ENCODE data around the gene NGLY1. TPM values are rescaled to one million over a fixed set of nuclear protein-coding genes. Genes with fewer than 3 reads are reported as not detected.

Gene NGLY1
- total RNA-seq, 1 donor from 2014 or later = 35.9 TPM

- intact Hi-C loops (cut with DNase I) = no loop called here
- DNase-seq (ENCODE audit: missing footprints) (no peak), ATAC-seq (no peak)
Measured at GRCh38 chr3:25727316-25727715, 55.9 kb downstream of the NGLY1 start.

DNA sequence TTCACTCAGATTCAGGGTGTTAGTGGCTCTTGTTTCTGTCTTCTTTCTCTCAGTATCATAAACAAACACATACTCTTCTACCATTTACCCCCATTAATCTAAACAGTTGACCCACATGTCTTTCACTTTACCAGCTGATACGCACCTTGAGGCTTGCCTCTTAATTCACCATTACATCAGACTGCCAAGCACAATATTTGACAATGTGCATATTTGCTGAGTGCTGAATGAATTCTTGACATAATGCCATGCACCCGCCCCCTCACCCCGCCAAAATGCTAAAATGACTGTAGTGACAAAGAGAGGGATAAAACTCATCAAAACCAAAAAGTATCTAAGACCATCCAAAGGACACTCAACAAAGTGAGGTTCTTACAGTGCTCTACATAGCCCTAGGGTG, 57.4 kb downstream of the NGLY1 start:
- no peak for DNase-seq (ENCODE audit: missing footprints)
- ATAC-seq = no peak
- intact Hi-C loops (cut with DNase I) = no loop called here

GRCh38 chr3:25724948-25725645, 58.1 kb downstream of the NGLY1 start:
- intact Hi-C loops (cut with DNase I) = no loop called here
- no peak for ATAC-seq
- no peak for DNase-seq (ENCODE audit: missing footprints)

DNA sequence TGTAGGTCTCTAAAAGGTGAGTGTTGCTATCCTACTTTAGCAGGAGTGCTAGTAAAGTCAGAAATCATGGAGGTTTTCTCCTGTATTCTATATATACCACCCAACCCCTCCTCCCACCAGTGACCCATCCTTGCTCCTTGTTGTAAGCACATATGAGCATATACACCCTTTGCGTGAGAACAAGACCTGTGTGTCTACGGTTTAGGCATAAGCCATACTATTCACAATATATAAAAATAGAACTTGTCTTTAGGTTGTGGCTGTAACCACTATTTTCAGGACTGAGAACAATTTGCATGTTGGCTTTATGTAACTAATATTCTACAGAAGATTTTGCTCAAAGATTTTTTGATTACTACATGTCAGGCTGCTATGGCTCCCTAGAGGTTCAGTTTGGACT, 59.4 kb downstream of the NGLY1 start:
- intact Hi-C loops (cut with DNase I) = no loop called here
- no peak for ATAC-seq
- DNase-seq (ENCODE audit: missing footprints) = no peak

DNA sequence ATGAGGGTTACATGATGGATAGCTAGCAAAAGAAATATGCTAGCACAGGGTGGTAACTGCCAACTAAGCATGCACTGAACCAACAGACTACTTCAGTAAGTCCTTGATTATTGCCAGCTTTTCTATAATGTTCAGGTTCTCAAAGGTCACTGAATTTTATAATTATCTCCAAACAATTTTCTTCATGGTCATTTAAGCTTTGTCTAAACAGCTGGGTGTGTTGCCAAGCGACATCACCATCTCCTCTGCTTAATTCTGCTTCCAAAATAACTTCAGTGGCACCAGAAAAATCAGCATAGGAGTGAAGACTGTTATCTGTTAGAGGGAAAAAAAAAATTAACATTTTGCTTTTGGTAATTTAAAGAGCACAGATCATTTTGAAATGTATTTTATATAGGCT, 63.9 kb downstream of the NGLY1 start:
- intact Hi-C loops (cut with DNase I) = no loop called here
- ATAC-seq (no peak), DNase-seq (ENCODE audit: missing footprints) (no peak)

- DNase-seq (ENCODE audit: missing footprints) (no peak), ATAC-seq (no peak)
- intact Hi-C loops (cut with DNase I) = no loop called here
Measured at GRCh38 chr3:25713341-25713985, 69.8 kb downstream of the NGLY1 start.

GRCh38 chr3:25711090-25711489, 72.2 kb downstream of the NGLY1 start:
- DNase-seq (ENCODE audit: missing footprints) (no peak), ATAC-seq (no peak)
- intact Hi-C loops (cut with DNase I) = no loop called here

GRCh38 chr3:25708036-25708435, 75.2 kb downstream of the NGLY1 start:
- DNase-seq (ENCODE audit: missing footprints) (no peak), ATAC-seq (no peak)
- intact Hi-C loops (cut with DNase I) = no loop called here

DNA sequence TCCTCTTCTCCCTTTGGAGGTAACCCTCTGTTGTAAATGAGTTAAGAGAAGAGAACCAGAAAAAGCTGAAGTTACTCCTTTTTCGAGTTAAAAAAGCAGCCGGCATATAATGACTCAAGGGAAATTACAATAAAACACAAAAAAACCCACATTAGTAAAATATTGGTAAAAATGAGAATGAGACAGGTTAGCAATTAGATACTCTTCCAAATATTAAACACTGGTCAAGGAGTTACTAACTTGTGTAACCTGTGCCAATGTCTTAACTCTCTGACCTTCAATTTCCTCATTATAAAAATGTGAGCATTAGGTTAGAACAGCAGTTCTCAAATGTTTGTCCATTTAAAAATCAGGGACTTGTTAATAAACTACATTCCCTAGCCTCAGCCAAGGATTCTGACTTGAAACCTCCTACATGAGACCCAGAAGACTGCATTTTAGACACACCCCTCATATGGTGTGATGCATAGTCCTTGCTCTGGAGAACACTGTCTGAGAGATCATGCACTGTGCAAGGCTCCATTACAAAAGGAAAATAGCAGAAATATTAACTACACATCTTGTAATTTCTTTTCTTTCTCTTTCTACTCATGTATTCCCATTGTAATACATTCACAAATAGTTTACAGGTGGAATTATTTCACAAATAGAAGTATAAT, 75.8 kb downstream of the NGLY1 start:
- ATAC-seq (no peak), DNase-seq (ENCODE audit: missing footprints) (no peak)
- intact Hi-C loops (cut with DNase I) = no loop called here

DNA sequence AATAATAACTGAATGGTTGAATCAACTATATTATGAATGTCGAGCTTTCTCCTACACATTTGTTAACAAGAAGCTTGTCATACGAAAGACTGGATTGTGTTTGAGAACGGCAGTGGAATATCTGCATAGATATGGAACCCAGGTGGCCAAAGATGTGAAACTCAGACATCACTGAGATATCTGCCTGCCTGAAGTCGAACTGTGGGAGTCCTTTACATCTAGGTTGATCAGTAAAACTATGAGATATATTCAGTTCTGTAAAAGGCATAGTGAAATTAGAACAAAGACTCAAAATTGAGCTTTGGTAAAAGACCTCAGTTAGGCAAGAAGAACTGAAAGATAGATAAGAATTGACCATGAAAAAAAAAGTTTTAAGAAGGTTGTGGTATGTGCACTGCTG, 77.0 kb downstream of the NGLY1 start:
- intact Hi-C loops (cut with DNase I) = no loop called here
- ATAC-seq (no peak), DNase-seq (ENCODE audit: missing footprints) (no peak)

DNA sequence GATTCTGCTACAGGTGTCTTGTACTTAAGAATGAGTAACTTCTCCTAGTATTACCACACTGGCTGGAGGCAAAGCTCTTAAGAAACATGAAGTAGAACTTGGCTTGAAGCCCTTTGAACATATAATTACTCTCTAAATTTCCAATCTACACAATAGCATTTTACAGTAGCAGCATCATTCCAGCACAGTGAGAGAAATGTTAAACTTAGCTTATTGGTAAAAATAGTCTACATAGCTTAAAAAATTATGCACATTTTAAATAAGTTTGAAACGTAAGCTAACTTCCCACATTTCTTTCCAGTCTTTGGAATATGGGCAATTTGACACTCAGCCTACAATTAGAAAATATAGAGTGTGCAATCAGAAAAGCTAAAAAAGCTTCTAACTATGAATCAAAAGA, 85.7 kb downstream of the NGLY1 start:
- no peak for ATAC-seq
- DNase-seq (ENCODE audit: missing footprints) = no peak
- intact Hi-C loops (cut with DNase I) = no loop called here

- DNase-seq (ENCODE audit: missing footprints) (no peak), ATAC-seq (no peak)
Measured at GRCh38 chr3:25695731-25696420, 87.4 kb downstream of the NGLY1 start.

DNA sequence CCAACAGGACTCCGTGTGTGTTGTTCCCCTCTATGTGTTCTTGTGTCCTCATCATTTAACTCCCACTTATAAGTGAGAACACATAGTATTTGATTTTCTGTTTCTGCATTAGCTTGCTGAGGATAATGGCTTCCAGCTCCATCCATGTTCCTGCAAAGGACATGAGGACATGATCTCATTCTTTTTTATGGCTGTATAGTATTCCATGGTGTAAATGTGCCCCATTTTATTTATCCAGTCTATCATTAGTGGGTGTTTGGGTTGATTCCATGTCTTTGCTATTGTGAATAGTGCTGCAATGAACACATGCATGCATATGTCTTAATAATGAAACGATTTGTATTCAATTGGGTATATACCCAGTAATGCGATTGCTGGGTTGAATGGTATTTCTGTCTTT, 90.0 kb downstream of the NGLY1 start:
- ATAC-seq = no peak
- intact Hi-C loops (cut with DNase I) = no loop called here
- no peak for DNase-seq (ENCODE audit: missing footprints)

More at GRCh38 chr3:25695731-25696420, 87.4 kb downstream of the NGLY1 start:
- intact Hi-C loops (cut with DNase I) = no loop called here

DNA sequence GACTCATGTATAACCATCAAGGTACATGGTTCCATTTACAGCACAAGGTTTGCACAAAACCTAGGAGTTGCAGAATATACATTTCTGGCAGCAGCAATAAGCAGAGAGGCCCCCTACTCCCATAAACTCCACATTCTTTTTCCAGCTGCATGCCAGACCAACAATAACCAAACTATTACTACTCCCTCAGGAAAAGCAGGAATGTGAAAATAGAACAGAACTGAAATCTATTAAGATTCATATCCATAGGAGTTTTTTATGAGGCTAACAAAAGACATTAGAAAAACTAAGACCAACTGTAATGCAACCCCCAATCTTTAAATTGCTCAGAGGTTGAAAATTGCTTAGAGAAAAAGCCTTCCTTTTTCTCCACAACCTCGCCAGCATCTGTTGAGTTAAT, 90.9 kb downstream of the NGLY1 start:
- ATAC-seq = no peak
- intact Hi-C loops (cut with DNase I) = no loop called here

DNA sequence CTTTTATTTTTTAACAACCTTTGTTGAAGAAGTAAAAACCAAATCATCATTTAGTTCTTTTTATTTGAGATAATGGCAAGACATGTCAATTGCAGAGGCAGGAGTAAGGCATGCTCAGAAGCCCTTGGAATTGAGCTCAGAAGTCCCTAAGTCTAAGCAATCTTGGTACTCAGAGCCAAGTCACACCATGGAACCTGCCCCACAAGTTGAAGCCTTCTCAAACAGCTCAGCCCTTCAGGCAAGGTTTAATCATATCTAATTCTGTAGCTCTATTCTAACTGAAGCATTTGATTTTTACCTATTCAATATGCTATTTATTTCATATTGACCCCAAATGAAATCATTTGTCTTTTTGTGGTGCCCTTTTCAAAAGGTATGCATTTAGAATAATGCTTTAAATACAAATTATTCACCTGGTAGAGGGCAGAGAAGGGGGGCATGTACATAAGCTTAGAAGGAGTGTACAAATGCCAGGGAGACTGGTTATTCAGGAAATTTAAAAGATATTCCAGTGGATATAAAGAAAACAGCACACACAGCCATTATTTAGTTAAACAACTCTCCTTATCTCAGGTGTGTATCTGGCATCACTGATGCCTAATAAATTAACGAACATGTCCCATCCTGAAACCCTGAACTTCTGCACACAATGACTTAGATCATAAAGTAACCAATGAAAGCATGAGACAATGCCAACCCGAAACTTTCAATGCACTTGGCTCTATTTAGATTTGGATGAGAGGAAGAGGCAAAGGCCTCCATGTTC, 92.3 kb downstream of the NGLY1 start:
- intact Hi-C loops (cut with DNase I) = no loop called here
- DNase-seq (ENCODE audit: missing footprints) = no peak
- no peak for ATAC-seq

More for the DNA sequence above, 90.9 kb downstream of the NGLY1 start:
- DNase-seq (ENCODE audit: missing footprints) = no peak

GRCh38 chr3:25689226-25689625, 94.0 kb downstream of the NGLY1 start:
- ATAC-seq (no peak), DNase-seq (ENCODE audit: missing footprints) (no peak)
- intact Hi-C loops (cut with DNase I) = no loop called here

GRCh38 chr3:25687742-25688141, 95.5 kb downstream of the NGLY1 start:
- ATAC-seq (no peak), DNase-seq (ENCODE audit: missing footprints) (no peak)
- intact Hi-C loops (cut with DNase I) = no loop called here

DNA sequence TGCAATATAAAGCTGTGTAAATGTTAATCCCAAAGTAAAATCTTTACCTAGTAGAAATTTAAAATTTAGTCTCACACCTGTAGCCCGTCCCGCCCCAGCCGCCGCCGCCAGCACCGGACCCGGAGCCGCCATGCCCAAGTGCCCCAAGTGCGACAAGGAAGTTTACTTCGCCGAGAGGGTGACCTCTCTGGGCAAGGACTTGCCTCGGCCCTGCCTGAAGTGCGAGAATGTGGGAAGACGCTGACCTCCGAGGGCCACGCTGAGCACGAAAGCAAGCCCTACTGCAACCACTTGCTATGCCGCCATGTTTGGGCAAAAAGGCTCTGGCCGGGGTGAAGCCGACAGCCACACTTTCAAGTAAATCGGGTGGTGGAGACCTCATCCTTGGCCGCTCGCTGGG, 96.5 kb downstream of the NGLY1 start:
- intact Hi-C loops (cut with DNase I) = no loop called here
- ATAC-seq (no peak), DNase-seq (ENCODE audit: missing footprints) (no peak)

DNA sequence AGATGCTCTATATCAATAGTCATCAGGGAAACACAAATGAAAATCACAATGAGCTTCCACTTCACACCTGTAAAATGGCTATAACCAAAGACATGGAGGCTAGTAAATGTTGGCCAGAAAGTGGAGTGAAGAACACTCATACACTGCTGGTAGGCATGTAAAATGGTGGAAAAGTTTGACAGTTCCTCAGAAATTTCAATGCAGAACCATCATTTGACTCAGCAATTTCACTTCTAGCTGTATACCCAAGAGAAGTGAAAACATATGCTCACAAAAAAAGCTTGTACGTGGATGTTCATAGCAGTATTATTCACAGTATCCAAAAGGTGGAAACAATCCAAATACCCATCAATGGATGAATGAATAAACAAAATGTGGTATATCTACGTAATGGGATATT, 99.4 kb downstream of the NGLY1 start:
- ATAC-seq (no peak), DNase-seq (ENCODE audit: missing footprints) (no peak)
- intact Hi-C loops (cut with DNase I) = no loop called here

All from Right ventricle myocardium inferior (tissue), 1 donor.